GM19035 (cell line): ENCODE results near the gene PRAMEF2.
"Not testable (repeated sequence)": the region's sequence is repeated elsewhere in the genome, so short reads cannot be mapped to it uniquely, and the experiment has no call there.

ENCODE experiments used
- ATAC-seq: cut with Tn5 transposase; IDR thresholded peaks from one replicate; pipeline ENCODE4 v1.9.1; 2021; ENCODE audit not compliant: unreplicated experiment

Gene PRAMEF2

DNA sequence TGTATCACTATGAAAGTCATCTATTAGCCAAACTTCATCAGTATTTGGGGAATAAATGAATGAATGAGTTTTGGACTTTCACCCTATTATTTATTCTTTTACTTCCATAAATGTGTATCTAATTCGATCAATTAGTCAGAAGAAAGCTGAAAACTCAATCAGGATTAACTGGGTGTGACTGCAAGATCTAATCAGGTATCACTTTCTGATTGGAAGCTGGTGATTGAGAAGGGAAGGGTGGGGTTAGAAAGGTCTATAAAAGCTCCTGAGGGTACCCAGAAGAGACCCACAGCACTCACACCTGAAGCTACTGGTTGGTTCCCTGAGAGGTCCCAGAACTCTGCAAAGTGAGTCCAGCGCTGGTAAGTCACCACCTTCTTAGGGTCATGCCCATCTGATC is at the start of gene PRAMEF2:
TSS of gene PRAMEF2 (plus strand) at position 301 of the 400 bp plus-strand sequence. CDS start 1,924 bp downstream, outside the sequence.
- ATAC-seq = not testable (repeated sequence)

DNA sequence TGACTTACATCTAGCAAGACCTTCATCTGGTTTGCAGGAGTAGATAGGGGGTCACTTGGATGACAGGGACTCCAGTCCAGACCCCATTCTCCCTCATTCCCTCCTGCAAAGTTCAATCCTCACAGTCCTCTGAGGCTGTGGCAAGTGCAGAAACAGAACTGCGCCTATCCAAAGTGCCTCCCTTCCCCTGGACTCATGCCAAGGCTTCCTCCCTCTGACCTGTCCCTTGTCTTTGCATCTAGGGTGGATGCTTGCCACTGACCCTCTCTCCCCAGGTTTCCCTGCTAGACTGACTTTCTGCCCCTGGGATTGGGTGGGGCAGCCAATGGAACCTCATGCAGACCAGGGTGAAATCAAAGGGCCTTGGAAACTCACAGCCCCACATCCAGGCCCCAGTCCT is 47.0 kb upstream of the PRAMEF2 start:
- no peak for ATAC-seq

- no peak for ATAC-seq
Measured at GRCh38 chr1:12810691-12811408, 46.0 kb upstream of the PRAMEF2 start.

GRCh38 chr1:12811409-12811784 is 45.5 kb upstream of the PRAMEF2 start:
- ATAC-seq = no peak

DNA sequence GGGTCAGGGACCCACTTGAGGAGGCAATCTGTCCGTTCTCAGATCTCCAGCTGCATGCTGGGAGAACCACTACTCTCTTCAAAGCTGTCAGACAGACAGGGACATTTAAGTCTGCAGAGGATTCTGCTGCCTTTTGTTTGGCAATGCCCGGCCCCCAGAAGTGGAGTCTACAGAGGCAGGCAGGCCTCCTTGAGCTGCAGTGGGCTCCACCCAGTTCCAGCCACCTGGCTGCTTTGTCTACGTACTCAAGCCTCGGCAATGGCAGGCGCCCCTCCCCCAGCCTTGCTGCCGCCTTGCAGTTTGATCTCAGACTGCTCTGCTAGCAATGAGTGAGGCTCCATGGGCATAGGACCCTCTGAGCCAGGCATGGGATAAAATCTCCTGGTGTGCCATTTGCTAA is 37.8 kb upstream of the PRAMEF2 start:
- ATAC-seq = not testable (repeated sequence)

DNA sequence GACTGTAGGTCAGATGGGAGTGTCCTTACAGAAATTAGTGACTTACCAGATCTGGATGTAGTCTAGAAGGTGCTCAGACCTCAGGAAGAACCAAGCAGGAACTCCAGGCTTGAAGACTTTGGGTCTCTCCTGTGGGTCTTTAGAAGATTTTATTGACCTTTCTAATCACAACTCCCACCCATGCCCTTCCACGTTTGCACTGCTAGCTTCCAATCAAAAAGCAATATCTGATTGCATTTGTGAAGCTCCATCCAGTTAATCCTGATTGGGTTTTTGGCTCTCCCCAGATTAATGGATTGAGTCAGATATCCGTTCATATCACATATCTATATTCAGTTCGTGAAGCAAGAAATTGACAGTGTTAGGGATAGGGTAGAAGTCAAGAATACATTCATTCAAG is 25.6 kb upstream of the PRAMEF2 start, which contains the start of gene PRAMEF11:
TSS of gene PRAMEF11 (minus strand) at position 101 of the 400 bp plus-strand sequence. CDS start 2,621 bp downstream, outside the sequence.
- ATAC-seq = not testable (repeated sequence)

DNA sequence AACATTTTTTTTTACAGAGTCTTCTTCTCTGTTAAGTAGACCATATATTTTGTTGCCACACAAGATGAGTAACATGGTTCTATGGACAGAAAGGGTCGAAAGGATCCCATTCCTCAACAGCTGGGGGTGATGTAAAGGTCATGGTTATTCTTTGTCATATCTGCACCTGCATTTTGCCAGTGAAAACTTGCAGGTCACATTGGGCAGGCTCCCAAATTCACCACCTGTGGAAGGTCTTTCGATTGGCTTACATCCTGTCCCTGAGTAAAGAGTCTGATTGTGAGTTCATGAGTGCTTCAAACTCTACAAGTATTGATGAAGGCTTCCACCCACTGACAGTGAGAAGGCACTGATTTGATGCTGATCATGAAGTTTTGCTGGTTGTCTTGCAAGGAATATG is 23.6 kb upstream of the PRAMEF2 start:
- not testable (repeated sequence) for ATAC-seq

- not testable (repeated sequence) for ATAC-seq
Measured at GRCh38 chr1:12848620-12849019, 8.3 kb upstream of the PRAMEF2 start, which contains the start of gene HNRNPCL1. HNRNPCL1 (minus strand) TSS chr1:12848720; CDS start chr1:12848289, 431 bp downstream.

DNA sequence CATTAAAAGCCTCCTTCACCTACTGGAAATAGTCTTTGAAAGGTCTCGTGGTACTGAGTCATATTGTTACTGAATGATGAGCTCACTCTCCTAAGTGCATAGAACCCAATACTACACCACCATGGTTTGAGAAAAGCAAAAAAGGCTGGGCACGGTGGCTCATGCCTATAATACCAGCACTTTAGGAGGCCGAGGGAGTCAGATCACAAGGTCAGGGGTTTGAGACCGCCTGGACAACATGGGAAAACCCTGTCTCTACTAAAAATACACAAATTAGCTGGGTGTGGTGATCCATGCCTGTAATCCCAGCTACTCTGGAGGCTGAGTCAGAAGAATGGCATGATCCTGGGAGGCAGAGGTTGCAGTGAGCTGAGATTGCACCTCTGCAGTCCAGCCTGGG is 5.1 kb upstream of the PRAMEF2 start:
- no peak for ATAC-seq

DNA sequence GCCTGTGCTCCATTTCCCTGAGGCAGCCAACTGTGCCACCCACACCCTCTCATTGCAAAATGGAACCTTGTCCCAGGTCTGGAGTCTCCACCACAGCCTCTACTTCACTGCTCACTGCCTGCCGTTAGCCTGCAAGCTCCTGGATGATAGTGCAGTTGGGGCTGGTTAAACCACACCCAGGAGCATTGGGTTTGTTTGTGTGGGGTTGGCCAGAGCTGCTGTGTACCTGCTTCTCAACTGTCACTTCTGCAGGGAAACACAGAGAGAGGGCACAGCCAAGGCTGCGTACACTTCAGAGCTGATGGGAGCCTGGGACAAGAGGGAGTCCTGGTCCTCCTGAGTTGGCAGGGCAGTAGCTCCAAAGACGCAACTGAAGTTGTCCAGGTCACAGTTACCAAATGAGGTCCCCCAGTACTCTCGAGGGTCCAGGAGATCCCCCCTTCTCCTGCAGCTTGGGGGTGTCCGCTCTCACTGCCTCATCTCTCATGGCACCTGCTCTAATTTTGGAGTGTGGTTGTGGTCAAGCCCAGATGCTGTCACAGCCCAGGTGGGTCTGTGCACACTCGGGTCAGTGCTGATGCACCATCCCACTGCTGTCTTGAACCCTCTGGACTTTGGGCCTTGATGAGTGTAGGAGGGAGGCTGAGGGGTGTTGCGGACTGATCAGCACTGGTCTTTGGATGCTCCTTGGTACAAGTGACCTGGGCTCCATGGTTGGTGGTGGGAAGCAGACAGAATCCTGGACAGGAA is 6.4 kb downstream of the PRAMEF2 start:
- not testable (repeated sequence) for ATAC-seq

GRCh38 chr1:12878453-12878852 is 21.6 kb downstream of the PRAMEF2 start:
- ATAC-seq = not testable (repeated sequence)

GRCh38 chr1:12886101-12886500 is 29.2 kb downstream of the PRAMEF2 start, which contains the start of gene PRAMEF4:
PRAMEF4 (minus strand) TSS chr1:12886201; CDS start chr1:12883394, 2,807 bp downstream.
- not testable (repeated sequence) for ATAC-seq

- ATAC-seq = not testable (repeated sequence)
Measured at GRCh38 chr1:12898170-12898569, 41.3 kb downstream of the PRAMEF2 start, which contains the start of gene PRAMEF10. PRAMEF10 (minus strand) TSS chr1:12898270; CDS start chr1:12895847, 2,423 bp downstream.

DNA sequence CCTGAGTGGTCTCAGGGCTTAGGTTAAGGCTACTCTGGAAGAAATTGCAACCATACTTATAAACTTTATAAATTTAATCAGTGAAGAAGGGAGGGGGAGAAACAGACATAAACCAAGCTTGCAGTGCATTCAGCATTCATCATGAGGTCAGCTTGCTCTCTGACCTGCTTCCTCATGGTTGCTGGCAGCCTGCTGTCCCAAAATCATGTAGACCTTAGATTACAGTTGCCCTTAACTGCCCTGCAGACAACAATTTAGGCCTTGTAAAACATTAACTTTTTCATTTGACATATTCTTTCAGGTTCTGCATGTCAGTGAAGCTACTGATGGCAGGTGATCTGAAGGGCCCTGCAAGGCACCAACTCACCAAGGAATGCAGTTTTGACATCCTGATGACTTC is 42.3 kb downstream of the PRAMEF2 start:
- ATAC-seq = not testable (repeated sequence)

GRCh38 chr1:12903793-12904572 is 47.1 kb downstream of the PRAMEF2 start:
- ATAC-seq = not testable (repeated sequence)
